GM12878 (cell line): ENCODE data around the gene CARMIL3. TPM values are rescaled to one million over a fixed set of nuclear protein-coding genes. Genes with fewer than 3 reads are reported as not detected.
A peak's percentile ranks its signal among the peaks of the same experiment; 100 is the strongest.

Experiments used
- ATAC-seq: fragments of 200-7000 bp; cut with Tn5 transposase; 3 replicates; pipeline ENCODE4 v1.9.1; 2020; ENCODE audit warnings: mild to moderate bottlenecking, moderate library complexity
- BruUV-seq: library from RNA; stranded (reverse); fragments of 400-500 nt; replicated peaks from 2 replicates; lab custom pipeline; 2021; lab: Mats Ljungman, UMichigan
- CTCF ChIA-PET: fragments of 300-600 bp; sonication (Branson Sonifier 250); formaldehyde crosslinking; extraction: SDS; loops from one replicate; lab custom pipeline; 2021; ENCODE audit warnings: inconsistent platforms; lab: Yijun Ruan, JAX
- POLR2A ChIA-PET: fragments of 350-600 bp; formaldehyde crosslinking; extraction: SDS; loops from one replicate; lab custom pipeline; 2021; ENCODE audit warnings: inconsistent platforms; lab: Charles Lee
- RAD21 ChIA-PET: fragments of 300-600 bp; sonication (Branson Sonifier 250); formaldehyde crosslinking; loops from one replicate; lab custom pipeline; 2023; ENCODE audit warnings: antibody characterized with exemption; ENCODE audit not compliant: unreplicated experiment; lab: Charles Lee
- SMC1A ChIA-PET: fragments of 300-600 bp; sonication (Branson Sonifier 250); formaldehyde crosslinking; loops from one replicate; lab custom pipeline; 2023; ENCODE audit not compliant: unreplicated experiment, uncharacterized antibody; lab: Charles Lee
- DNase-seq: peaks from one replicate; pipeline ENCODE4 v3.0.0-alpha.2; 2011; ENCODE audit warnings: low read depth, low spot score
- FAIRE-seq: peaks from 3 replicates; lab custom pipeline; 2011; peaks lifted over from hg19 to GRCh38; lab: Jason Lieb, UNC
- H2AFZ ChIP-seq: 2 replicates; pipeline ENCODE4 v1.6.0; 2011; ENCODE audit warnings: low read depth, low read length, control low read depth; ENCODE audit not compliant: control insufficient read depth
- H3K27ac ChIP-seq: 2 replicates; pipeline ENCODE4 v1.5.1; 2011; ENCODE audit warnings: control low read depth; ENCODE audit not compliant: control insufficient read depth, insufficient read depth
- H3K27me3 ChIP-seq, 2 experiments: replicated peaks in 1 of 2; 2 replicates each; pipeline versions ENCODE4 v1.6.0 to v1.6.1; 2011; ENCODE audit warnings: low read length in 1 of 2; ENCODE audit not compliant: control insufficient read depth in 2 of 2, insufficient read depth in 2 of 2
- H3K36me3 ChIP-seq, 2 experiments: 2 replicates each; pipeline ENCODE4 v1.5.1; 2011; ENCODE audit warnings: low read length in 1 of 2; ENCODE audit not compliant: control insufficient read depth in 2 of 2, insufficient read depth in 2 of 2
- H3K4me1 ChIP-seq: 2 replicates; pipeline ENCODE4 v1.6.1; 2011; ENCODE audit warnings: mild to moderate bottlenecking, low read length, moderate library complexity, mixed read lengths; ENCODE audit not compliant: control insufficient read depth, insufficient read depth
- H3K4me2 ChIP-seq: 2 replicates; pipeline ENCODE4 v1.6.0; 2011; ENCODE audit warnings: control low read depth; ENCODE audit not compliant: control insufficient read depth, insufficient read depth
- H3K4me3 ChIP-seq: fragments of 200-600 bp; sonication (generic); 2 replicates; pipeline ENCODE4 v1.5.1; 2016
- H3K79me2 ChIP-seq: 2 replicates; pipeline ENCODE4 v1.6.0; 2011; ENCODE audit warnings: low read length; ENCODE audit not compliant: control insufficient read depth, insufficient read depth
- H3K9ac ChIP-seq: 2 replicates; pipeline ENCODE4 v1.8.0; 2011; ENCODE audit warnings: low read length, control low read depth, mixed read lengths; ENCODE audit not compliant: control insufficient read depth, insufficient read depth
- H3K9me3 ChIP-seq: replicated peaks from 3 replicates; pipeline ENCODE4 v1.5.1; 2011; ENCODE audit warnings: mild to moderate bottlenecking, low read length; ENCODE audit not compliant: control insufficient read depth, insufficient read depth
- H4K20me1 ChIP-seq: 2 replicates; pipeline ENCODE4 v1.6.0; 2011; ENCODE audit not compliant: control insufficient read depth, insufficient read depth
- JUNB ChIP-seq: IDR thresholded peaks from 2 replicates; pipeline ENCODE4 v1.6.1; 2016; ENCODE audit warnings: antibody characterized with exemption, mild to moderate bottlenecking
- JUND ChIP-seq: IDR thresholded peaks from 2 replicates; pipeline ENCODE4 v1.6.1; 2012; ENCODE audit warnings: low read depth, mild to moderate bottlenecking, low read length, improper control_type of control experiment, moderate library complexity
- MLLT1 ChIP-seq: fragments of 450-650 bp; IDR thresholded peaks from 2 replicates; pipeline ENCODE4 v1.6.1; 2016; ENCODE audit warnings: mild to moderate bottlenecking
- PBX3 ChIP-seq: IDR thresholded peaks from 2 replicates; pipeline ENCODE4 v1.6.1; 2011; ENCODE audit warnings: mild to moderate bottlenecking, low read depth, low read length, moderate library complexity; ENCODE audit not compliant: insufficient replicate concordance
- SMAD5 ChIP-seq: IDR thresholded peaks from 2 replicates; pipeline ENCODE4 v1.6.1; 2016; ENCODE audit warnings: antibody characterized with exemption, low read depth
- TCF7 ChIP-seq: IDR thresholded peaks from 2 replicates; pipeline ENCODE4 v1.6.1; 2014; ENCODE audit warnings: antibody characterized with exemption, borderline replicate concordance
- ZNF207 ChIP-seq: fragments of 450-650 bp; IDR thresholded peaks from 2 replicates; pipeline ENCODE4 v1.6.1; 2014; ENCODE audit warnings: antibody characterized with exemption, mild to moderate bottlenecking, borderline replicate concordance
- WGBS: methylation state at CpG from one replicate; pipeline ENCODE4 v1.1.6; 2016; ENCODE audit warnings: low lambda C conversion rate; ENCODE audit not compliant: insufficient replicate concordance, insufficient coverage; ENCODE audit errors: missing lambda C conversion rate; 5-methylcytosine and 5-hydroxymethylcytosine counted together
- in situ Hi-C: fragments of 300-500 bp; cut with MboI; formaldehyde crosslinking; loops from 9 replicates; pipeline ENCODE4 v1.14.3; 2018; ENCODE audit warnings: mixed read lengths
- intact Hi-C: fragments of 100-400 bp; cut with micrococcal nuclease; formaldehyde crosslinking; loops from one replicate; pipeline ENCODE4 v1.14.2; 2022; ENCODE audit not compliant: unreplicated experiment
- polyA plus RNA-seq, 11 experiments: library from polyadenylated mRNA; depleted of rRNA in 4 of 11; unstranded in 6 of 11; stranded (reverse) in 5 of 11; fragments of >200 nt; fragmentation: Nextera tagmentation in 4 of 11; fragmentation: Illumina TruSeq in 1 of 11; extraction: Ambion mirVana in 4 of 11; extraction: Trizol in 1 of 11; gene quantifications; 1 replicate in 1 of 11; 2 replicates in 10 of 11; pipeline versions ENCODE4 v1.2.1 to v1.2.3, GENCODE V29; 2011 to 2016; ENCODE audit warnings: inconsistent platforms in 2 of 11, missing spikeins in 2 of 11, low read depth in 1 of 11
- total RNA-seq, 4 experiments: library from RNA; depleted of rRNA in 3 of 4; stranded (reverse); fragments of >200 nt in 3 of 4; fragmentation: Illumina TruSeq in 1 of 4; extraction: Trizol in 1 of 4; gene quantifications; 2 replicates each; pipeline versions ENCODE4 v1.2.1 to v1.2.3, GENCODE V29; 2013 to 2021

CARMIL3 gene
- total and polyA plus RNA-seq, 10 of the 15 experiments (the other 5 are each of a cell fraction or from before 2014, with no cell fraction given) = 0.09 to 0.32 (median 0.25) TPM; not detected in 3

GRCh38 chr14:24051176-24051788 is 527 bp upstream of the CARMIL3 start:
- intact Hi-C loops = no loop called here
- Histone ChIP-seq H3K9ac (peak overlapping the region; percentile 77), H2AFZ (peak overlapping the region; percentile 82), H3K36me3 (no peaks in the 10 kb centered on the region), H3K4me3 (peak overlapping the region; percentile 74), H3K9me3 (no peaks in the 10 kb centered on the region), H4K20me1 (no peaks in the 10 kb centered on the region), H3K4me1 (peaks cover 23% of the 10 kb centered on the region), H3K4me2 (peak overlapping the region; percentile 99)
- WGBS = 23% methylated on average over 19 of the region's 20 CpGs
- ATAC-seq (no peak; the same call in 1 of the 3 replicates), FAIRE-seq (no peak)
- ChIA-PET RAD21 (interaction anchor here (0.7 to 2.1 kb wide), 5 partner anchors 8 to 64 kb away, joined by 3 to 9 read pairs (median 6); partner anchors contain the start of genes DCAF11 and NRL), SMC1A (interaction anchor here (1.4 to 1.8 kb wide), 2 partner anchors 10 to 57 kb away, joined by 4 to 5 read pairs; no protein-coding TSS in a partner anchor), POLR2A (interaction anchor here (0.8 to 1.2 kb wide), 6 partner anchors 24 to 65 kb away, joined by 3 to 6 read pairs (median 3); no protein-coding TSS in a partner anchor)
- in situ Hi-C loops = no loop called here
- no TSS peak for BruUV-seq
- TF ChIP-seq SMAD5 = 0 out of 2 replicates have a peak, but pooled peaks have one; percentile 33
- TF ChIP-seq PBX3 = no peak
- no peak for TF ChIP-seq ZNF207
- TF ChIP-seq MLLT1 = peak; percentile 95
- no peak for TF ChIP-seq JUND
- no peak for TF ChIP-seq JUNB
- no peak for TF ChIP-seq TCF7
- TF ChIP-seq, all 136 proteins: peak for 2
- CTCF ChIA-PET = interaction anchor here (0.7 to 1.4 kb wide), 7 partner anchors 39 to 381 kb away, joined by 3 to 11 read pairs (median 3); partner anchors contain the start of gene IRF9
- no peak for DNase-seq
- Histone ChIP-seq H3K79me2 (no peaks in the 10 kb centered on the region), H3K27me3 (peaks cover 0 to 3% of the 10 kb centered on the region in 2 experiments; a peak in 1 of 4 replicates), H3K27ac (peak overlapping the region; percentile 31; the same call in 1 of the 2 replicates)
